NCI-H1105 (cell line): ENCODE measurements around the gene GPR176.
A peak's percentile ranks its signal among the peaks of the same experiment; 100 is the strongest.
"Not testable (repeated sequence)": the region's sequence is repeated elsewhere in the genome, so short reads cannot be mapped to it uniquely, and the experiment has no call there.

Experiments
- DNase-seq: peaks from one replicate; lab custom pipeline; 2025; lab: John Stamatoyannopoulos, UW

GPR176 gene

DNA sequence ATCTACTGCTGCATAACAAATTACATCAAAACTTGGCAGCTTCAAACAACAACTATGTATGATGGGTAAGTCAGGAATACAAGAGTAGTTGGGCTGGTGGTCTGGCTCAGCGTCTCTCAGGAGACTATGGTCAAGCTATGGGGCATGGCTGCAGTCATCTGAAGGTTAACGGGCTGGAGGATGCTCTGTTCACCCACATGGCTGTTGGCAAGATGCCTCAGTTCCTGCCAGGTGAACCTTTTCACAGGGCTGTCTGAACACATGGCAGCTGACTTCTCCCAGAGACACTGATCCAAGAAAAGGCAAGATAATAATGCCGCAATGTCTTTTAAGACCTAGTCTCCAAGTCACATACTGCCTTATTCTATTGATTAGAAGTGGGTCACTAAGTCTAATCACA is 63.7 kb downstream of the GPR176 start:
- DNase-seq: no peak

DNA sequence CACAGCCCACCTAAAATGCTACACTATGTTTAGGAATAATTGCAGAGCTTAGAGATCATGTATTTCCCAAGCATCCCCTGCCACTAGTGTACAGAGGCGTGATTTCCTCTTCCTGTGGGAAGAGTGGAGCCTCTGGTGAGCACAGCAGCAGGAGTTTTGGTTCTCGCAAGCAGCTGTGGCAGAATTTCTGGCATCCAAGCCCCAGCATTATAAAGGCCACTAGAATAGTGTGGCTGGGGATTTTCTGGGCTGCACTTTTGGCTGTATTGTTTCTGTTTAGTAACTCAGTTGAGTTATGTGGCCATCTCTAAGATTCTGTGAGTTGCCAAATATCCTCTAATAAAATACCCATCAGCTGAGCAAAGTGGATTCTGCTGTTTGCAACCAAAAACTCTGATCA is 64.7 kb downstream of the GPR176 start:
- DNase-seq: no peak

DNA sequence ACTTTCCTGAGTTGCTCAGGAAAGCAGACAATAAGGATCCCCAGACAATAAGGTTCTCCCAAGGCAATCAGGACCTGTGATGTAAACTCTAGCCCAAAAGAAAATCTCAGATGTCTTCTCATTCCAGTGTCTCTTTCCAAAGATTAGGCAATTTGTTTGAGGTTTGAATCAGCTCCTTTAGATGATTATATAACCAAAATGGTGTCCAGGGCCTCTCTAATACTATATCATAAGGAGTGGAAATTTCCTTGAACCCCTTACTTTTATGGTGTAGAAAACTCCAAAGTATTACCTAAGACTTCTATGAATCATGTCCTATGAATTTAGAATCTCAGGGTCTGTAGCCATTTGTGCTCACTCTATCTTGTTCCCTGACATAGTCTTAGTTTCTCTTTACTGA is 65.9 kb downstream of the GPR176 start:
- no peak for DNase-seq

DNA sequence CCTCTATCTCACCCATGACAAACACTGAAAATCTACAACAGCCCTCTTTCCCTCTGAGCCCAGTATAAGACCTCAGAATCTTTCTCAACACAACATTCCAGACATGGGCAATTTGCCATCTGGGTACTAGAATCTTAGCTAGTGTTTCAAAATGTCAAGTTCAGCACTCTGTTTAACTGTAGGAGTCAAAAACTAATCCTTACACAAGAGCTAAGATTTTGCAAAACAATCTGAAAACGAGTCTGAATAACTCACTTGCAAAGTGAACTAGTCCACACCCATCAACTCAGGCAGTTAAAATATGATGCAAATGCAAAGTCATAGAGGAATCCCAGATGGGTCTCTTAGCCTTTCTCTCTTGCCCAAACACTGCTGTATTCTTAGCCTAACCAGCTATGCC is 67.8 kb downstream of the GPR176 start:
- DNase-seq: no peak

DNA sequence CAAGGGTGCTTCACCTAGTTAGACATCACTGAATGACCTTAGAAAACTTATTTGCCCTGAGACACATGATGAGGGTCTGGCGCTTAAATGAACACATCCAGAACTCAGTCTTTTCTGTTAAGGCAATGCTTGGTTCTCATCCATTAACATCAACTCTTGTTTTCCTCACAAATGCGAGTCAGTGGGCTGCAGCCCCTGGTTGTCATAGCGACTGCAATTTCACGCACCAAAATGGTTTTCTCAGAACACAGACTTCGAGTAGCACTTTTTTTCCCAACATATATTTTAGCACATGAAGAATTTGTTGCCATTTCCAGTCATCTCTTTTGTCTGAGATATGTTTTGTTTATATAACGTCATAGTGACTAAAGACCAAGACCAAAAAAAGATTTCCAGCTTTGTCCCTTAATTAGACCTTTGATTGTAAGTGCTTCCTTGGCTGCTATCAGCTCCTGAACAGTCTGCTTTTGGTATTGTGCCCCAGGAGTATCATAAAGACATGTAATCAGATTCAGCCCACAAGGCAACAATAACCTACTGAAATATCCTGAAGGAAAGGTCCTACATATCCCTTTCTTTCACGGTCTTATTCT is 68.5 kb downstream of the GPR176 start:
- no peak for DNase-seq

DNA sequence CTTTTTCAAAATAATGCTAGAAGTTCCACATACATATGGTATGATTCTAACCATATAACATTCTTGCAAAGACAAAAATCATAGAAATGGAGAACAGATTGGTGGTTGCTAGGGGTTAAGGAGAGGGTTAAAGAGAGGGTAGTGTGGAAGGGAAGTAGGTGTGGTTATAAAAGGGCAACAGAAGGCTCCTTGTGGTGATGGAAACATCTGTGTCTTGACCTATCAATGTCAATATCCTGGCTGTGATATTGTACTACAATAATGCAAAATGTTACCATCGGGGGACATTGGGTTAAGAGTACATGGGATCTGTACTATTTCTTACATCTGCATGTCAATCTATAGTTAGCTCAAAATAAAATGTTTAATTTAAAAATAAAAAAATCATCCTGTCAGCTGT is 69.6 kb downstream of the GPR176 start:
- no peak for DNase-seq

DNA sequence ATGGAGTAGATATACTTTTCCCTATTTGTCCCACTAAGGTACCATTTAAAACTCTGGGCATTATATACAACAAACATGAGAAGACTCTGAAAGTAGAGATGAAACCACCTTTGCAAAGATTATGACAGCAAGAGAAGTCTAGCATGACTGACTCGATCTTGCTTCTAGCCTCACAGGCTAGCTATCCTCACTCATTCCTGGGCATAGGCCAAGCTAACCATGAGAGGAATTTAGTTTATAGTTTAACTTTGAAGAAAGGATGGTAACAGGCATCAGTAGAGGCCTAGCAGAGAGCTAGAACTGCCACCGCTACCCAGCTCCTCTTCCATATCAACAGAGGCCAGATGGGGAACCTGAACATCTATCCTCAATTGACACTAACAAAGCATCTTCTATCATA is 74.0 kb downstream of the GPR176 start:
- DNase-seq: no peak

DNA sequence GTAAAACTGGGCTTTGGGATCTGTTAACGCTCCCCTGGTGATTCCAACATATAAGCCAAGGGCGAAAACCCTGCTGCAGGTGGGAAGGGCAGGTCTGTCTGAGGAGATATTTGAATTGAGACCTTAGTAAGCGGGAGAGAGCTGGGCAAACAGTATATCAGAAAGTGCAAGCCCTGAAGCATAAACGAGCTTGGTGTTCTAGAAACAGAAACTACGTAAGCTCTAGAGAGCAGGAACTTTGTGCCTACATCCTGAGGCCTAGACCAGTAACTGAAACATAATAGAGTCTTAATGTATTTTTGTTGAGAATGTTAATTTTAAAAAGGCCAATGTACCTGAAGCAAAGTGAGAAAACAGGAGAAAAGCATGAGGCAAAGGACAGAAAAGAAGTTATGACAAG is 74.5 kb downstream of the GPR176 start:
- no peak for DNase-seq

DNA sequence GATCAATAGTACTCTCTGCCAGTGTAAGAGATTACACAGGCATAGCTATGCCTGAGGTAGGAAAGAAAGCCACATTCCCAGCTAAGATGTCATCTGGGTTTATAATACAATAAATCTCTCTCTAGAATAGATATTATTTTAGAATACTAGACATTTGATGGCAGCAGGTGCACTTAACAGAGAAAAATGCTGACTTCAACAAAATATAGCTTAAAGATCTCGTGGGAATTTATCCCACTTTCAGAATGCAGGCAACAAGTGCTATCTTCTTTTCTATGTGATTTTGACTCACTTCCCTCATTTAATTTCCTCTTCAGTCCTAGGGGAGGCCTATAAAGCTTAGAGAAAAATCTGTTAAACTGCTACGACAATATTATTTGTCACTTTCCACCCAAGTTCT is 76.5 kb downstream of the GPR176 start:
- no peak for DNase-seq

DNA sequence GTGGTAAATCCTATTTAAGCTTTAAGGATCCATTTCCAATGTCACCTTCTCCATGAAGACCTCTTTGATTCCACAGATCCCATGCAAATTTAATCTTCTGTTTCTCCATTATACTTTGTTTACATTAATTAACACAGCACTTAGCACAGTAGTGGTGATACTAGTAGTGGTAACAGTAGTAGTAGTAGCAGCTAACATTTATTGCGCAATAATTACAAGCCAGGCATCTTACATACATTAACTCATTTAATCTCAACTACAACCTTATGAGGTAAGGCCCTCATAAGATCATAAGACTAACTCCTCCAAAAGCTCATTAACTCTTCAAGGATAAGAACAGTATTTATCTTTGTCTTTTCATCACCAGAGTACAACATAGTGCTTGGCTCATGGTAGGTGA is 82.6 kb downstream of the GPR176 start:
- DNase-seq: no peak

DNA sequence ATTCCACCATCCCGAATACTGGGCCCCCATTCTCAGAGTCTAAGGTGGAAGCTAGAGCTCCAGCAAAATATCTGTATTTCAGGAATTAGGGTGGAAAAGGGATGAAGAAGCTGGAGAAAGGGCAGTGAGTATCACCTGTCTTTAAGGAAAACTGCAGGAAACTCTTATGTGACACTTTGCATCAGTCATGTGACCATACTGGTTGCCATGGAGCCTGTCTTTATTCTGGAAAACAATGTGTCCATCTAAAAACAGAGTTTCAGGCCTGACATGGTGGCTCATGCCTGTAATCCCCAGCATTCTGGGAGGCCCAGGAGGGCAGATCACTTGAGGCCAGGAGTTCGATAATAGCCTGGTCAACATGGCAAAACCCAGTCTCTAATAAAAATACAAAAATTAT is 84.5 kb downstream of the GPR176 start:
- DNase-seq: no peak

DNA sequence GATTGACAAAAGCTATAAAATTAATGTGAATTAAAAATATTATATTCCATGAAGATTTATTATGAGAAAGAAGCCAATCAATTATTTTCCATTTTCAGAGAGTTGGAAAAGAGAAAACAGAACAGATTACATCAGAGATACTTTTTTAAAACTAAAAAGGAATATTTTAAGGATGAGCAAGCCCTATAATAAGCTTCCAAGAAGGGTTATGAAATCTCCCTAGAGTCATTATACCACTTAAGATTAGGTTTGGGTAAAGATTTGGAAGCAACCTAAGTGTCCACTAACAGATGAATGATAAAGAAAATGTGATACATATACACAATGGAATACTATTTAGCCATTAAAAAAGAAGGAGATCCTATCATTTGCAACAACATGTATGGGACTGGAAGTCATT is 85.8 kb downstream of the GPR176 start:
- no peak for DNase-seq

DNA sequence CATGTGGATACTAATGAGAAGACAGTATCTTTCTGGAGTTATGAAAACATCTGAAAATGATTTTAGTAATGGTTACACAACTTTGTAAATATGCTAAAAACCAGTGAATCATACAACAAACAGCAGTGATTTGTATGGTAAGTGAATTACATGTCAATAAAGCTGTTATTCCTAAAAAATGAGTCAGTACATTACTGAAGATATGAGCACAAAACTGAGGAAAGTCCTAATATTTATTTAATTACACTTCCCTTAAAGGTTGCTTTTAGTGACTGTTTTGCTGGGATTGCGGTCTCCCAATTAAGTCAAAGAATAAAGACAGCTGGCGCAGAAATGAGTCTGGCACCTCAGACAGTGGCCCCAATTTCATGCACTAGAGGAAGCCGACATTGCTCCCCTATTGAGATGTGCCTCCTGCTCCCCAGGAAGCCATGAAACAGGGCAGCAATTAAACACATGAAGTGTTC is 86.5 kb downstream of the GPR176 start:
- DNase-seq: no peak

DNA sequence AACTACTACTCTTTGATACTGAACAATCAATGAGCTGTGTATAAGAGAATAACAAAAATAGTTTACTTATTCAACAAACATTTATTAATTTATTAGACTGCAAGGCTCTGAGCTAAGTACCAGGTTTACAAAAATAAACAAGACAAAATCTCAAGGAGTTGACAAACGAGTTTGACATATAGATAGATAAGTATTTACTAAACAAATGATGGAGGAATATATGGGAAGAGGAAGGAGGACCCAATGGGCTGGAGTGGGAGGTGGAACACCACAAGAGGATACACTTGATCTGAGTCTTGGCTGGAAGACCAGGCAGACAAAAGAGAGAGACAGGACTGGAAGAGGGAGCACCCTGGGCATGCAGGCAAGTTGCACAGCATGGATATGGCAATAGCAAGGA is 89.9 kb downstream of the GPR176 start:
- no peak for DNase-seq

DNA sequence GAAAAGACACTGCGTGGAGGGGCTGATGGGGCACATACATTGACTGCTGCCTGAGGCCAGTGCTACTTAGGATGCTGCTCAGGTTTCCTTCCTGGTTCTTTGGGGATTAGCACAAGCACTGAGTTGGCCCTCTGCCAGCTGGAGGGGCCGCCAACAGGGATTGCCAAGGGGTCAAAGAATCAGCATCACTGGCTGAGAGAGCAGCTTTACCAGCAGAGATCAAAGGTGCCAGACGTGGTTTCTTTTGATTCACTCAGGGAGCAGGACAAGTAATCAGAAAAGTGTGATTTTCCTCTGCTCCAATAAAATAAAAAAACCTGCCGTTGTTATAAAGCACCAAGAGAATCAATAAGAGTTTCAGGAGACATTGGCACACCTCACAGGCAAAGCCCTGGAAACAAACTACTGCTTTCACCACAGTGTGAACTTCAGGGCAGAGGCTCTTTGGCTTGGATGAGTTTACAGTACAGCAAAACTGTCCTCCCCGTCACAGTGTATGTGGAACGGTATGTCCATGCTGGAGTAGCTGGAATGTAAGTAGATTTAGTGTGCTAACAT is 91.6 kb downstream of the GPR176 start:
- DNase-seq: peak; percentile 6

DNA sequence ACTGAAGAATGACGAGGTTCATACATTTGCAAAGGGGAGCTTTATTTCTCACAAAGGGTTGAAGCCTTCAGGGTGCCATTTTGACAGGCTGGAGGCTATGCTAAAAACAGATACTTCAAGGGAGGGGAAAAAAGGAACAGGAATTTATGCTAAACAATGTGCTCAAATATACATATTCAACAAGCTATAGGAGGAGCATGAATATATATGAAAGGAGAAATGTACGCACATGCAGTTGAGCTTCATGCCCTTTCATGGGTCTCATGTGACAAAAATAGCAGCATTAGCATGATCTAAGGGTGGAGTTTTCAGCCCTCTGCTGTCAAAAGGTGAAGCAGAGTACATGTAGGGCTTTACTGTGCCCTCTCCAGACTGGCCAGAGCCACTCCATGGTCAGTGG is 93.1 kb downstream of the GPR176 start:
- no peak for DNase-seq

DNA sequence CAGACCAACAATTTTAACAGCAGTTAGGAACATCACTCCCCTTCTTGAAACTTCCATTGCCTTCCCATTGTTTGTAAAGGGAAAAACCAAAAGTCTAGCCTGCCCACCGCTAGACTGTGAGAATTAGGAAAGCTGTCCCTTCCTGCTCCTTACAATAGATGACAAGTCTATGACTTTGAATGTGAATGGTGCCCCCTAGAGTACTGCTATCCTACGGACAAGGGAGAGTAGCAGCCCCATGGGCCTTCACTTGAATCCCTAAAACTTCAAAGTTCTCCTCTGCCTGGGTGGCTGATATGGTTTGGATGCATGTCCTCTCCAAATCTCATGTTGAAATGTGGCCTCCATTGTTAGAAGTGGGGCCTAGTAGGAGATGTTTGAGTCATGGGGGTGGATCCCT is 96.4 kb downstream of the GPR176 start:
- DNase-seq: no peak

DNA sequence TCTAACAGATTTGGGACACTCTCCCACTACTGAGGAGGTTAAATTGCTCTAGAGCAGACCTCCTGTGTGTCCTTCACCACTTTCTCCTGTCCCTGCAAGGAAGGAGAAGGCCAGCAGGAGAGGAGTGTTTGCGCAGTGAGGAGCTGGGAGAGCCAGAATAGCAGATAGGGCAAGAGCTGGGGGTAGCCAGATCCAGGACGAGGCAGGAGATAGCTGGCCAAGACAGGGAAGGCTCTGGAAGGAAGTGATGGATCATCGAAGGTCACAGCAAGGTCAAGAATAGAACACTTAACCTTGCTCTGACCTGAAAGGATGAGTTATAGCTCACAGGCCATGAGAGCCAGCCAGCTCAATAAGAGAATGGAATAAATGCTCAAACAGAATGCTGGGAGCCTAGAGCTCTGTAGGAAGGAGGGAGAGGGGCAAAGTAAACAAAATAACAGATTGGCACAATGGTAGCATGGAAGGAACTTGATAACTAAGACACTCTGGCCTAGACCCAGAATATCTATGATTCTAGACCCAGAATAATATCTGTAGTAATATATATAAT is 99.9 kb downstream of the GPR176 start:
- no peak for DNase-seq

DNA sequence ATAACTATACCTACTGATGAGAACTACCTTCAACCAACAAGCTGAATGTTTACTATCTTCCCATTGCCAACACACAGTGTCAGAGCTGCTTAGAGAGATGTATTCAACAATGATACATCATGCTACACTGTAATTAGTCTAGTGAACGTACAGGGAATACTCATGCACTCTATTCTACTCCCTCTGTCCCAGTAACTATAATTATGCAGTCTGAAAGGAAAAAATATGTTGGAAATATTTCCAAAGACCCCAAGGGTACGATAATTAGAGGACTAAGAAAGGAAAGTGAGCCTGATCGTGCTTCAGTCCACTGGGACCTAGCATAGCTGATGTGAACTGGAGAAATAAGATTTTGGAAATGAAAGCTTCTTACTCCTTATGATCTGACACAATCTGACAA is 100.5 kb downstream of the GPR176 start:
- DNase-seq: no peak

DNA sequence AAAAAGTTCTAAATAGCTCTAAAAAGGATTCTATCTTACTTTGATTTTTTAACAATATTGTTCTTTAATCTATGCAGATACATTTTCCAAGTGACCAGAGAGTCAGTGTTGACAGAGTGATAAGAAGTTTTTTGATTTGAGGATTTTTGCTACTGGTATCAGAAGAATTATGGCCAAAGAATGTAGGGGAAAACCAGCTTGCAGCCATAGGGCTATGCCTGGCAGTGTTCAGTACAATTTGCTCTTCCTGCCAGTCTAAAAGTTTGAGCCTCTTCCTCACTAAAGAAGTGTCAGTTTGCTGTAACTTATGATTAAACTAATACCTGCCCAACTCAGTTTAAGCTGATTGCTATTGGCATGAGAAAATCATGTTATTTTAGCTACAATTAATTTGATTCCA is 102.2 kb downstream of the GPR176 start:
- DNase-seq: no peak

DNA sequence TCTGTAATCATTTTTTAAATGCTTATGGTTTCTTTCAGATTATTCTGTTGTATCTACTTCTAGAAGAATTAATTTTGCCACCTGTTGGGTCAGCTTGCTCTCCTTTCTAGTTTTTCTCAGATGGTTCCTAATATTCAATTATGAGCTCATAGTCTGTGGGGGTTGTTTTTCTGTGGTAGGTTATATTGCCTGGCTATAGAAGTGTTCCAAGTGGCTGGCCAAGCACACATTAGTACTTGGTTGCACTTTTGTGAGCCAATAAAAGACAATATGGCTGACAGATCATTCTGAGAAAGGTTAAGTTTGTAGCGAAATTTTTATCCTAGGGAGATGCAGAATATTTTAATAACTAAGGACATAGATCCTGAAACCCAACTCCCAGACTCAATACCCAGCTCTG is 105.6 kb downstream of the GPR176 start:
- DNase-seq: no peak

DNA sequence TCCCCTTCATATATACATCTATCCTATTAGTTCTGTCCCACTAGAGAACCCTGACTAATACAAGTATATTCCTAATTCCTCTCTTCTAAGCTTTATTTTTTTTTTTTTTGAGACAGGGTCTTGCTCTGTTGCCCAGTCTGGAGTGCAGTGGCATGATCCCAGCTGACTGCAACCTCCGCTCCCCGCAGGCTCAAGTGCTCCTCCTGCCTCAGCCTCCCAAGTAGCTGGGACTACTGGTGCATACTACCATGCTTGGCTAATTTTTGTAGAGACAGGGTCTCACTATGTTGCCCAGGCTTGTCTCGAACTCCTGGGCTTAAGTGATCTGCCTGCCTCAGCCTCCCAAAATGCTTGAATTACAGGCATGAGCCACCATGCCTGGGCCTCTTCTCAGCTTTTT is 107.4 kb downstream of the GPR176 start:
- not testable (repeated sequence) for DNase-seq

DNA sequence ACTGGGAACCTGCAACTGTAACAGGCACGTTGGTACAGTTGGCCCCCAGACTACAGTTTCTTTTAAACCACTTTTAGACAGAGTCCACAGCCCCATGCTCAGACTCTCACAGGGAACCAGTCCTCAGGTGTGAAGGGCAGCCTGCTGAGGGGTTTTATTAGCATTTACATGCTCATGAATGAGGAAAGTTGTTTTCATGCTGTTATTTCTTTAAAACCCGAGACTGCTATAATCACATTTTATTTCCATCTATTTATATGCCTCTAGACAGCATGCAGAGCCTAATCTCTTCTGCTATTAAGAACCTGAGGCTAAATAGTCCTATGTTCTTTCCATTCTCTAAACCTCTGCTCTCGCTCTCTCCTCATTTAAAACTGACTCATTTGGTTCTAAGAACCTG is 111.2 kb downstream of the GPR176 start:
- DNase-seq: no peak

DNA sequence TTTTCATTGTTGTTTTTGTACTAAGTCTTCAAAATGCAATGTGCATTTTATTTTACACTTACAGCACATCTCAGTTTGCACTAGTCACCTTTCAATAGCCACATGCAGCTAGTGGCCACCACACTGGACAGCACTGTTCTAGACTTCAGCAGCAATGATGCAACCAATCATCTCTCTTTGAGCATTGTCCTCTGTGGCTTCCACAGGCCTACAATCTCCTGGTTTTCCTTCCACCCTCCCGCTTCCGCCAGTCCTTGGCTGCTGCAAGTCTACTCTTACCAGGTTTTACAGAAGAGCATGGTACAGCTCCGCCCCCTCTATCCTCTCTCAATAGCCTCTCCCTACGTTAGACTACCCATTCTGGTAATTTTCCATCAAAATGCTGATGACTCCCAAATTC is 112.3 kb downstream of the GPR176 start:
- DNase-seq: no peak
